Measurements from ENCODE around the gene CNKSR2.

DNA sequence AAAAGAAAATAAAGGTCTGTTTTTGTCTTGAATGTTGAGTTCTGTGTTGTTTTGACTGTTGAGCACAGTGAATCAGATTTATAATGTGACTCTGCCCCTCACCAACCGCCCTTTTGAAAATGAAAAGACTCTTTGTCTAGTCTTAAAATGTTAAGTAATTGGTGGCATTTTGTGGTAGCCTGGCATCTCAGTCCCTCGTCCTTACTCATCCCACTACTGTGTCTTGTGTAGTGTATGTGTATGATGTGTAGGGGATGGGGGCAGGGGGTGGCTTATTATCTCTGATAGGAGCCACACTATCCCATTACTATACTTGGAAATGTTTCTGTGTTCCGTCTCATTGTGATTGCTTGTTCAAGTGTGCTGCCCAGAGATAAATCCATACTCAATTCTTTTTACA is 271.7 kb downstream of the CNKSR2 start:
- TF ChIP-seq, protein P1, sequence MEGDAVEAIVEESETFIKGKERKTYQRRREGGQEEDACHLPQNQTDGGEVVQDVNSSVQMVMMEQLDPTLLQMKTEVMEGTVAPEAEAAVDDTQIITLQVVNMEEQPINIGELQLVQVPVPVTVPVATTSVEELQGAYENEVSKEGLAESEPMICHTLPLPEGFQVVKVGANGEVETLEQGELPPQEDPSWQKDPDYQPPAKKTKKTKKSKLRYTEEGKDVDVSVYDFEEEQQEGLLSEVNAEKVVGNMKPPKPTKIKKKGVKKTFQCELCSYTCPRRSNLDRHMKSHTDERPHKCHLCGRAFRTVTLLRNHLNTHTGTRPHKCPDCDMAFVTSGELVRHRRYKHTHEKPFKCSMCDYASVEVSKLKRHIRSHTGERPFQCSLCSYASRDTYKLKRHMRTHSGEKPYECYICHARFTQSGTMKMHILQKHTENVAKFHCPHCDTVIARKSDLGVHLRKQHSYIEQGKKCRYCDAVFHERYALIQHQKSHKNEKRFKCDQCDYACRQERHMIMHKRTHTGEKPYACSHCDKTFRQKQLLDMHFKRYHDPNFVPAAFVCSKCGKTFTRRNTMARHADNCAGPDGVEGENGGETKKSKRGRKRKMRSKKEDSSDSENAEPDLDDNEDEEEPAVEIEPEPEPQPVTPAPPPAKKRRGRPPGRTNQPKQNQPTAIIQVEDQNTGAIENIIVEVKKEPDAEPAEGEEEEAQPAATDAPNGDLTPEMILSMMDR (IDR thresholded peaks at IDR 0.05; ENCODE audit: low read depth, low read length) = no peak
- TF ChIP-seq EZH2phosphoT487 (IDR thresholded peaks at IDR 0.05; ENCODE audit: low read depth) = no peak

Measured in OCI-LY3 (cell line).